GM18520 (cell line): ENCODE results near the gene PARVG.

Experiments
- ATAC-seq: cut with Tn5 transposase; IDR thresholded peaks from one replicate; pipeline ENCODE4 v1.9.1; 2021; ENCODE audit not compliant: unreplicated experiment

The PARVG gene

GRCh38 chr22:44179989-44180705, 578 bp upstream of the PARVG start:
- ATAC-seq, result no peak

DNA sequence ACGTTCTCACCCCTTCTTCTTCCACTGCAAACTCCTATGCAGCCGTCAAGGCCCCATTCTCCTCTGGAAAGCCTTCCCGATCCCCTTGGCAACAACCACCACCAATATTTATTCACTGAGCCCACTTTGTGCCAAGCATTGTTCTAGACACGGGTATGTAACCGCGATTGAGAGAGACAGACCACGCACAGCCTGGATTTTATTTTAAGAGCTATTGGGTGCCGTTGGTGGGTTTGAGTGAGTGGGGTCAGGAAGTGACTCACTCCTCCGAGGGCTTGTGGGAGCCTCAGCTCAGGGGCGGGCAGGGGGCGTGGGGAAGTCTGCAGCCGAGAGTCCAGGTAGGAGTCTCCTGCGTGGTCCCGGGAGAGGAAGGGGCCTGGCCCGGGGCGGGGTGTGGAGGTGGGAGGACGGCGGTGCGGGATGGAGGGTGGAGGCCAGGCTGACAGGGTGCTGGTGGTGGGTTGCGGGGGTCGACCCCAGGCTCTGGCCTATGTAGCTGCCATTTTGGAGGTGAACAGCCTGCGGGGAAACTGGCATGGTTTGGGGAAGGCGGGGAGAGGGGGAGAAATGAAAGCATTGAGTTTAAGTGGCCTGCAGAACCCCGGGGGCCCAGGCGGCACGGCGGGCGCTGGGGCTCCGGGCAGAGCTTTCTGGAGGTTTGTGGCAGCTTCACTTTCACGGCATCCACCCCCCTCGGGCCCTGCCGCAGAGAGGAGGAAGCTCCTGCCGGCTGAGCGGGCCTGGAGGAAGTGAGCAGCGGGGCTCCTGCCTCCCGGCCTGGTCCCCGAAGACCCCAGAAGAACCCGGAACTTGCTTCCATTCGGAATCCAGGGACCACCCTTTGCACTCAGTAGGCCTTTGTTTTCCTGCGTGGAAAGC, 547 bp downstream of the PARVG start:
- no peak for ATAC-seq

DNA sequence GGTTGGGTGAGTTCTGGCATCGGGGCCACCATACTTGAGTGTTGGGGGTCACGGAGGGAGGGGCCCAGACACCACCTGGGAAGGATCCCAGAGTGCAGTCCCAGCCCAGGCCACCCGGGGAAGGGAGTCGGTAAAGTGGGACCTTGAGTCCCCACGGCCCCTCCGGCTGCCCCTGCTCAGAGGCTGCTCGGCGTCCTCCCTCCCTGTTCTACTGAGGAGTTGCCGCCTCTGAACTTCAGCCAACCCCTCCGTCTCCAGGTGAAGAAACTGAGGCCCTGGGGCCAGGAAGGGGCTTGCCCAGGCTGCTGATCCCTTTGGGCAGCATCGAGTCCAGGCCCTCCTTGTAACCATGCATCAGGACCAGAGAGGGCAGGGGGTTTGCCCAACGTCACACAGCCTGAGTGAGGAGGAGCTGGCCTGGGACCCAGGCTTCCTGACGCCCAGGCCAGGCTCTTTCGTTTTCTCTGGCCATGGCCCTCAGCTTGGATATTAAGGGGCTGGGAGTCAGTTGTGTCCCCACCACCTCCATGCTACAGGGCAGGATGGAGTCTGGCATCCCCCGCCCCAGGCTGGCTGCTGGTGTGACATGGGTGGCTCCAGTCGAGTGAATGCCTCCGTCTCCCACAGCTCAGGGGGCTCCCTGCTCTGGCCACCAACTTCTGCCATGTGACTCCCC, 1.3 kb downstream of the PARVG start:
- ATAC-seq, result no peak

GRCh38 chr22:44182588-44183286, 2.0 kb downstream of the PARVG start:
- ATAC-seq, result no peak

GRCh38 chr22:44183287-44183588, 2.5 kb downstream of the PARVG start:
- ATAC-seq, result no peak

DNA sequence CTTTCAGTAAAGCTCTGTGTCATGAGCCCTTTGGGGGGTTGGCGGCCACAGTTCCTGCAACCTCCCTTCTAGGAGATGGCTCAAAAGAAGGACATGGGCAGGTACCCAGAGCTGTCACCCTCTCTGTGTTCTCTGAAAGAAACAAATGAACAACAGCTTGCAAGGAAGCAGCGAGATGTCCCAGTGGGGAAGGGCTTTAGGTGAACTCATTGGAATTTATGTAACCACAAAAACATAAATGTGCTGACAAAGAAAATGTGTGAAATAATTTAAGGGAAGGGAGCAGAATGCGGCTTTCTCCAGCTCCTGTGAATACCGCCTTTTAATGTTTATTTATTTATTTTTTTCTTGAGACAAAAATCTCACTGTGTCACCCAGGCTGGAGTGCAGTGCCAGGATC, 3.3 kb downstream of the PARVG start:
- no peak for ATAC-seq

- ATAC-seq, result no peak
These were observed 4.8 kb downstream of the PARVG start for GRCh38 chr22:44185237-44186120.

- no peak for ATAC-seq
These were observed 5.4 kb downstream of the PARVG start for GRCh38 chr22:44186121-44186510.

- no peak for ATAC-seq
These were observed 6.0 kb downstream of the PARVG start for GRCh38 chr22:44186737-44187136.

- no peak for ATAC-seq
These were observed 7.0 kb downstream of the PARVG start for GRCh38 chr22:44187652-44188230.

- no peak for ATAC-seq
These were observed 7.6 kb downstream of the PARVG start for GRCh38 chr22:44188316-44188715.

DNA sequence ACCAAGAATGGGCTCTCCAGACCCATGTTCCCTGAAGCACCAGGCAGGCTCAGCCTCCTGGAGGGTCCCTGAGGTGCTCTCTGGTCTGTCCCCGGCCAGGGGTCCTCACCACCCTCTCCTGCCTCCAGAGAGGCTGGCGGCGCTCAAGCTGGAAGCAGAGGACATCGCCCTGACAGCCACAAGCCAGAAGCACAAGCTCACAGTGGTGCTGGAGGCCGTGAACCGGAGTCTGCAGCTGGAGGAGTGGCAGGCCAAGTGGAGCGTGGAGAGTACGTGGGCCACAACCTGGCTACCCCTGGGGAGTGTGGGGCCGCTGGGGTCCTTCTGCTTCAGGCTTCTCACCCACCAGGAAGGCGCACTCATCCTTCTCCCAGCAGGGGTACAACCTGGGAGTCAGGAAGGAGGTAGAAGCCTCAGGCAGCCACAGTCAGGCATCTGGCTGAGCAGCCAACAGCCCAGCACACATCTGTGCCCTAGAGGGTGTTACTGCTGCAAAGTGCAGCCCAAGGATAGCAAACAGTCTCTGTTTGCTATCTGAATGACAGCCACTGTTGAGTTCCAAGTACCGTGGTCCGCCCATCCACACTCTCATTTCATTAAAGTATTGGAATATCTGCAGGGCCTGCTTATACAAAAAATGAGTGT, 8.4 kb downstream of the PARVG start:
- no peak for ATAC-seq

DNA sequence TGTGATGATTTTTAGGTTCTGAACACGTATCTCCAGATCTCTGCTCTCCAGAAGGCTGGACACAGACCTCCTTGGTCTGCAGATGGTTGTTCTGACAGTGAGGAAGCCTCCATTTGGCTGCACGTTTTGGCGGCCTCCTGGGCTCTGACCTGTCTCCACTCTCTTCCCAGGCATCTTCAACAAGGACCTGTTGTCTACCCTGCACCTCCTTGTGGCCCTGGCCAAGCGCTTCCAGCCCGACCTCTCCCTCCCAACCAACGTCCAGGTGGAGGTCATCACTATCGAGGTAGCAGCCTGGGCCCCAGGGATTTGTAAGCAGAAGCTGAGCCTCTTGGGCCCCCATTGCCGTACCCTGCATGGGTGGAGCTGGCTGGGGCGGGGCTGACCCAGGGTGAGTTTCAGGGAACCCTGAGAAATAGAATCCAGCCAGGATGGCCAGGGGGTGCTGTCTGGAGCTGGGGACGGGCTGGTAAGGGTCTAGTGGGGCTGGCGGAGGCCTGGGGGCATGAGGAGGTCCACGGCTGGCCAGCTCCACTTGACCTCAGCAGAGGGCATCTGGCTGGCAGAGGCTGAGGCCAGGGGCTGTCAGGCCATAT, 9.8 kb downstream of the PARVG start:
- ATAC-seq, result no peak

DNA sequence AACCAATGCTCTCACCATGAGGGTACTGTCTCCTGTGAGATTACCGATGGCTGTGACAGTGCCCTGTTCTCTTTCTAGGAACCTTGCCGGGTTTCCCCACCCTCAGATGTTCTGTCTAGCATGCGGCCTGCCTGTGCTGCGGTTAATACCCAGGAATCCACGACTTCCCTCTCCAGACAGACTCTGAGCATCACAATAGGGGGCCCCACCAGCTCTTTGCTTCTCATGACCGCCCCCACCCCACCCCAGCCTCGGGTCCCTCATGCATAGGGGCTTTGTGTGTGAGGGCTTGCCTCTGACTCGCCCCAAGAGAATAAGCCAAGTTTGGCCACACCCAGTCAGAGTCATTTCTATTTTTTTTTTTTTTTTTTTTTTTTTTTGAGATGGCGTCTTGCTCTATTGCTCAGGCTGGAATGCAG, 10.3 kb downstream of the PARVG start:
- ATAC-seq, result no peak

GRCh38 chr22:44192098-44192815, 11.5 kb downstream of the PARVG start:
- ATAC-seq, result no peak

GRCh38 chr22:44192816-44193534, 12.2 kb downstream of the PARVG start:
- no peak for ATAC-seq

DNA sequence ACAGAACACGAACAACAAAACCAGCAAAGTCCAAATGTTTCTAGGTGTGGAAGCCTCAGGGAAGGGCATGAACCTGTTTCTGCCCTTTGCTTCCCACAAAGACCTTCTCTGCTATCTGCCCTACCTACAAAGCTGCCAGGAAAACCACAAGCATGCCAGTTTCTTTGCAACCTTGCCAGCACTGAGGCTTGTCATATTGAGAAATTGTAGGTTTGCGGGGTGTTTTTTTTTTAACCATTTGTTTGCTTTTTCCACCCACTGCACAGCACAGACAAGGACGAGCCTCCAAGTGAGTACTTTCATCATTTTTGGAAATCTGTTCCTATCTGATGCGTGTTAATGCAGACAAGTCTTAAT, 12.8 kb downstream of the PARVG start:
- no peak for ATAC-seq

DNA sequence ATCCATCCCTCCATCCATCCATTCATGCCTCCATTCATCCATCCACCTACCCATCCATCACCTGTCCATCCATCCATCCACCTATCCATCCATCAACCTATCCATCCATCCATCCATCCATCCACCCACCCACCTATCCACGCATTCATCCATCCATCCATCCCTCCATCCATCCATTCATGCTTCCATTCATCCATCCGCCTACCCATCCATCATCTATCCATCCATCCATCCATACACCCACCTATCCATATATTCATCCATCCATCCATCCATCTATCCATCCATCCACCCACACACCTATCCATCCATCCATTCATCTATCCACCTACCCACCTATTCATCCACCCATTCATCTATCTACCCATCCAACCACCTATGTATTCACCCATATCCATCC, 13.8 kb downstream of the PARVG start:
- no peak for ATAC-seq
